ENCODE results near the gene FBXW8.

Gene FBXW8

DNA sequence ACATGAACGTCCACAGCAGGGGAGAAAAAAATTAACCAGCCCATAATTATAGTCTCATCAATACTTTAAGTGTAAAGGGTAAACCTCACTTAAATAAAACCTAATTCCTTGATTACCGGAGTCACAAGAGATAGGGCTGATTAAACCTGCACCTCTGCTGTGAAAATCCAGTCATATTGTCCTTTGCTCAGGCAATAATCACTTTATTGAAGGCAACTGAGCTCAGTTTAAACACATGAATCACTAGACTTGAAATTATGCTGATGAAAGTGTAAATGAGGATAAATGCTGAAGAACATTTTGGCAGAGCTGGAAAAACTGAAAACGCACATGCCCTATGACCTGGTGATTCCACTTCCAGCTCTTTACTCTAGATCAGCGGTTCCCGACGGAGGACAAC lies 22.9 kb upstream of the FBXW8 start:
- no peak for DNase-seq (ENCODE audit: low read depth)

- no peak for DNase-seq (ENCODE audit: low read depth)
Measured at GRCh38 chr12:116890330-116890729, 20.4 kb upstream of the FBXW8 start.

DNA sequence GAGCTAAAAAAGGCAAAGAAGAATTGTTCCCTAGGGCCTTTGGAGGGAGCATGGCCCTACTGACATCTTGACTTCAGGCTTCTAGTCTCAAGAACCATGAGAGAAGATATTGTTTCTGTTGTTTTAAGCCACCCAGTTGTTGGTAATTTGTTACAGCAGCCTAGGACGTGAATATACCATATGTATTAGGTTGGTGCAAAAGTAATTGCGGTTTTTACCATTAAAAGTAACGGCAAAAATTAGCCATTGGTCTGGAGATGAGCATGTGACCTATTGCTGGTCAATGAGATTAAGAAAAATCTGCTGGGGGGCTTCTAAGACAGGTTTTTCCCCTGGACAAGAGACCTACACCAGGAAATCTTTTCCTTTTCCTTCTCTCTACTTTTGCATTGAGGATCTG lies 19.7 kb upstream of the FBXW8 start:
- DNase-seq (ENCODE audit: low read depth) = no peak

DNA sequence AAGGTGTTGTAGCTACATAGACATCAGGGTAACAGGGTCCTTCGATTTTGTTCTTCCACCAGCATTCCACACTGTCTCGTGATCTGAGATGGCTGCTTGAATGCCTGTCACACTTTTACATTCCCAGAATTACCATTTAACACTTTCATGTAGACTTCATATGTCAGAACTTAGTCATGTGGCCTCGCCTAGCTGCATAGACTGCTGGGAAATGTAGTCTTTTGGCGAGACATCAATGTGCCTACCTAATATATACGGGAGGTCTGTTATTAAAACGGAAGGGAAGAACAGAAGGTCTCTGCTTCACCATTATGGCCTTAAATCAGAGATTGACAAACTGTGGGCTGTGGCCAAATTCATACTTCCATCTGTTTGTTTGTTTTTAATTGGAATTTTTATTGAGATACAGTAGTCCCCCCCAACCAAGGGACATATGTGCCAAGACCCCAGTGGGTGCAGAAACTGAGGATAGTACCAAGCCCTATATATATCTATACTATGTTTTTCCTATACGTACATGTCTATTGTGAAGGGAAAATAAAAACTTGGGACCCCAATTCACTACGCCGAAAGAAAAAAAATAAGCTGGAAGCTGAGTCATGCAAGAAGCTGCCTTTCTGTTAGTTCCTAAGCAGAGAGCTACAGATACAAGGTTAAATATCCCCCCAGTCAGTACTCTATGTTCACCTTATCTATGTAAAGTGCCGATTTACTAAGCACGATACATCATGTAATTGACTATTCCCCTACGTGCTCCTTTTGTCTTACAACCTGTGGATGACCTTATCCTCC lies 18.2 kb upstream of the FBXW8 start:
- no peak for DNase-seq (ENCODE audit: low read depth)

DNA sequence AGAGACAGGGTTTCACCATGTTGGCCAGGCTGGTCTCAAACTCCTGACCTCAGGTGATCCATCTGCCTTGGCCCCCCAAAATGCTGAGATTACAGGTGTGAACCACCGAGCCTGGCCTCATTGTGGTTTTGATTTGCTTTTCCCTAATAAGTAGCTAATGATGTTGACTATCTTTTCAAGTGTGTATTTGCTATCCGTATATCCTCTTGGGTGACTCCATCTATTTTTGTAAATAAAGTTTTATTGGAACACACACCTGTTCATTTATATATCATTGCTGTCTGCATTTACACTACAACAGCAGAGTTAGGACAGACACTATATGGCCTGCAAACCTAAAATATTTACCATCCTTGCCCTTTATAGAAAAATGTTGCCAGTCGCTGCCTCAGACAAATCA lies 15.8 kb upstream of the FBXW8 start:
- no peak for DNase-seq (ENCODE audit: low read depth)

DNA sequence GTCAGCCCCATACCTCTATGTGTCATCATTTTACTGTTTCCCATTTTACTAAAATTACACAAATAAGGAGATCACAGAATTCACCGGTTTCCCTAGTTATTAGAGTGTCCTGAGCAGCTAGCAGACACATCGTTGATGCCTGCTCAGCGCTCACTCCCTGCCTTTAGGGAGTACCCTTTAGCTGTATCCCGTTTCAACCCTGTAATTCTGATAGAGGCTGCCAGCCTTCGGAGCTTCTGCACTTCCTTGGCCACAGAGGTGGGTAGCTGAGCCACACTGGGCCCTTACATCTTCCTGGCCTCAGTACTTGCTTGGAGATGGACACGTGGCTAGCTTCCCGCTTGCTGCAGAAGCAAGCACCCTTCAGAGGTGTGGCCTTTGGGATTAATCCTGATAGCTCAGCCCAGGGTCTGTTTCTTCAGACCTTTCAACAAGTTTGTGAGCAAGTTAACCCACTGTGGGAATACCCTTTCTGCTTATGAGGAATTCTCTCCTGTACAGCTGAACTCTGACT lies 14.3 kb upstream of the FBXW8 start:
- DNase-seq (ENCODE audit: low read depth) = no peak

GRCh38 chr12:116897476-116897875 lies 13.3 kb upstream of the FBXW8 start:
- DNase-seq (ENCODE audit: low read depth) = no peak

GRCh38 chr12:116898669-116899068 lies 12.1 kb upstream of the FBXW8 start:
- no peak for DNase-seq (ENCODE audit: low read depth)

DNA sequence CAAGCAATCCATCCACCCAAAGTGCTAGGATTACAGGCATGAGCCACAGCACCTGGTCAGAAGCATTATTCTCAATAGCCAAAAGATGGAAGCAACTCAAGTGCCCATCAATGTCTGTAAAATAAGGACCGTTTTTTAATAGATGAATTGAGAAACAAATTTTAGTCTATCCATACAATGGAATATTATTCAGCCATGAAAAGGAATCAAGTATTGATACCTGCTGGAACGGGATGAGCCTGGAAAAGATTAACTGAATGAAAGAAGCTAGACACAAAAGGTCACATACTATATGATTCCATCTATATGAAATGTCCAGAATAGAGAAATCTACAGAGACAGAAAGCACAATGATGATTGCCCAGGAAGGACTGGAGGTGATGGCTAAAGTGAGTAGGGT lies 9.1 kb upstream of the FBXW8 start:
- DNase-seq (ENCODE audit: low read depth) = no peak

DNA sequence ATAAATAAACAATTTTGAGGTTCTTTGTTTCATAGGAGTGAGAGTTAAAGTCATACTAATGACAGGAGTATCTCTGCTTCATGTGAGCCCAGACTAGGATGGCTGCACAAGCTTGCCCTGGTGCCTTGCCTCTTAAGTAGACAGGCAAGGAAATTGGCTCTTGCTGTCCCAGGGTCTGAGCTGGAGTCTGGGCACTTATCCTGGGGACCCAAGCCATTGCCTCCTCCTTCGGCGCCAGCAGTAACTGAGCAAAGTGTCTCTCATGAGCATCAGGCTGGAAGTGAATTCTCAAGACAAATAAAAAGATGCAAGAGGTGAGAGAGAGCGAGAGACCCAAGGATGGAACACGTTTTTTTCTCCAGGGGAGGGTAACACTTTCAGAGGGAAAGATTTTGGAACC lies 6.9 kb upstream of the FBXW8 start:
- DNase-seq (ENCODE audit: low read depth) = no peak

- no peak for DNase-seq (ENCODE audit: low read depth)
Measured at GRCh38 chr12:116906285-116906684, 4.5 kb upstream of the FBXW8 start.

GRCh38 chr12:116910280-116910644 lies 488 bp upstream of the FBXW8 start:
- DNase-seq (ENCODE audit: low read depth) = no peak

- no peak for DNase-seq (ENCODE audit: low read depth)
Measured at GRCh38 chr12:116915326-116915725, 4.6 kb downstream of the FBXW8 start.

GRCh38 chr12:116916122-116916521 lies 5.4 kb downstream of the FBXW8 start:
- DNase-seq (ENCODE audit: low read depth) = no peak

GRCh38 chr12:116916714-116917114 lies 6.0 kb downstream of the FBXW8 start:
- DNase-seq (ENCODE audit: low read depth) = no peak

DNA sequence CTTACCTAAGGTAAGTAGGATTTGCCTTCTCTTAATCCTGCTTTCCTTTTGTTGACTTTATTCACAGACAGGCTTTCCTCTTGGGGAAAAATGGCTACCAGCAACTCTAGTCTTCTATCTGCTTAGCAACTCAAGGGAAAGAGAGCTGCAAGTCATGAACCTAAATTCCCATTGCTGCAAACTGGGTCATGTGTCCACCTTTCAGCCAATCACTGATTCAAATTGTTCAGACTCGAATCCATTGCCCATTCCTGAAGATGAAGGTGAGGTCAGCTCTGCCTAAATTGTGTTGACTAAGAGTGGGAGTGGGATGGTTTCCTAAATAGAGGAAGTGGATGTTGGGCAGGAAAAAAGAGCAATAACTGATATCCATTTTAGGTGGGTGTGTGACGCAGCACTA lies 7.7 kb downstream of the FBXW8 start:
- DNase-seq (ENCODE audit: low read depth) = no peak

DNA sequence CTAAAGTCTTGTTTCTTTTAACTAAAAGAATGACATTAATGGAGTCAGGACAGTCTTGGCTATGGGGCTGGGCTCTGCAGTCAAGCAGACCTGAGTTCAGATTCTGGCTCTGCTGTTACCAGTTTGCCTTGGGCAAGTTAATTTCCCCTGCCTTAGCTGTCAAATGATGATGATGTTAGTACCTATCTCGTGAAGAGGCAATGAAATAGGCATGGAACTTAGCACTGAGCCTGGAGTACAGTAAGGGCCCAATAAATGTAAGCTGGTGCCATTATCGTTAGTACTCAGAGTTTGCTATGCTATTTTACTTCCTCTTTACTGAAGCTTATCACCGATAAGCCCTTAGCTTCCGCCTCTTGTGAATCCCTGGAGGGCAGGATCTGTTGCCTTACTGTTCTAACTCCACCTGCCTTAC lies 8.5 kb downstream of the FBXW8 start:
- no peak for DNase-seq (ENCODE audit: low read depth)

- DNase-seq (ENCODE audit: low read depth) = no peak
Measured at GRCh38 chr12:116919706-116920485, 9.1 kb downstream of the FBXW8 start.

GRCh38 chr12:116920939-116921338 lies 10.2 kb downstream of the FBXW8 start:
- no peak for DNase-seq (ENCODE audit: low read depth)

GRCh38 chr12:116922194-116922897 lies 11.6 kb downstream of the FBXW8 start:
- DNase-seq (ENCODE audit: low read depth) = no peak

GRCh38 chr12:116924558-116925453 lies 14.1 kb downstream of the FBXW8 start:
- peak; percentile 30 for DNase-seq (ENCODE audit: low read depth)

Measured in activated T-cell treated with anti-CD3 and anti-CD28 coated beads for 24 hours (primary cell).